ENCODE data around the gene PITX2.

PITX2 gene

DNA sequence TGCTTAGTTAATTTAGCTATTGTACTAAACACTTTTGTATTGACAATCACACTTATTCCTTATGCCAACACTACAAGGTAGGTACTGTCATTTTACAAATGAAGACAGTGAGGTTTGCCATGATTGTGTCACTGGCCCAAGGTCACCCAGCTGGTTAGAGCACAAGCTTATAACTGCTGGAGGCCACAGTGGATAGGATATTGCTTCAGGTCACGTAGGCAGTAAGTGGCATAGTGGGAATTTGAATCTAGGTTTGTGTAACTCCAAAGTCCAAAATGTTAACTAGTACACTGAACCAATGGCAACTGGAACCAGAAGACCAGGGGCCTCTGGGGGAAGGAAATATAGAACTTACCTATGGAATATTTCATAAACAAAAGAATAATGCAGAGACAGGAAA, 21.1 kb upstream of the PITX2 start:
- no peak overlapping the region for H3K9ac ChIP-seq (ENCODE audit: low read length)
- H3K4me3 ChIP-seq (ENCODE audit: low read length), result no peak overlapping the region
- peaks cover 10% of the 10 kb centered on the region for H3K27me3 ChIP-seq (ENCODE audit: control insufficient read depth, insufficient read depth, low read length)
- H3K4me1 ChIP-seq (ENCODE audit: control insufficient read depth, insufficient read depth, low read length), result no peaks in the 10 kb centered on the region
- H3K27ac ChIP-seq (ENCODE audit: low read depth, low read length), result no peak overlapping the region
- H3K36me3 ChIP-seq (ENCODE audit: control insufficient read depth, insufficient read depth, low read length), result no peaks in the 10 kb centered on the region

GRCh38 chr4:110643096-110643495, 20.2 kb upstream of the PITX2 start:
- no peak overlapping the region for H3K9ac ChIP-seq (ENCODE audit: low read length)
- no peaks in the 10 kb centered on the region for H3K4me1 ChIP-seq (ENCODE audit: control insufficient read depth, insufficient read depth, low read length)
- no peak overlapping the region for H3K4me3 ChIP-seq (ENCODE audit: low read length)
- H3K27me3 ChIP-seq (ENCODE audit: control insufficient read depth, insufficient read depth, low read length), result peaks cover 17% of the 10 kb centered on the region
- H3K27ac ChIP-seq (ENCODE audit: low read depth, low read length), result no peak overlapping the region
- no peaks in the 10 kb centered on the region for H3K36me3 ChIP-seq (ENCODE audit: control insufficient read depth, insufficient read depth, low read length)

DNA sequence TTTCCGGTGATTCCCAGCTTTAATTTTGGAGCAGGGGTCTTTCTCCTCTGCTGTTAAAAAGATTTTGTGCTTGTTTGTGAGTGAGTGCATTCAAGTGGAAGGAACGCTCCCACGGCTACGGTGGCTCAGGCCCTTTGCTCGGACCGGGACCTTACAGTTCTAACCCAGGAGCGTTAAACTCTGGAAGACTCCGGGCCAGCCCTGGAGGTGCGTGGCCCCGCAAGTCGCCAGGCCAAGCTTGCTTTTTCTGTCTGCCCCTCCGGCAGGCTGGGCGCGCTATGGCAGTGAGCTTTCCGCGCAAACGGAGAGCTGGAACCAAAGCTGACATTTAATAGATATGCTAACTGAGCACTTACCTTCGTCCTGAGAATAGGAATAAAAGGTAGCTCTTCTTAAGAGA, 18.3 kb upstream of the PITX2 start:
- H3K27me3 ChIP-seq (ENCODE audit: control insufficient read depth, insufficient read depth, low read length), result peaks cover 34% of the 10 kb centered on the region
- H3K9ac ChIP-seq (ENCODE audit: low read length), result no peak overlapping the region
- H3K36me3 ChIP-seq (ENCODE audit: control insufficient read depth, insufficient read depth, low read length), result no peaks in the 10 kb centered on the region
- no peaks in the 10 kb centered on the region for H3K4me1 ChIP-seq (ENCODE audit: control insufficient read depth, insufficient read depth, low read length)
- no peak overlapping the region for H3K27ac ChIP-seq (ENCODE audit: low read depth, low read length)
- H3K4me3 ChIP-seq (ENCODE audit: low read length), result no peak overlapping the region

GRCh38 chr4:110640576-110640975, 17.7 kb upstream of the PITX2 start:
- Histone ChIP-seq H3K9ac (ENCODE audit: low read length) (no peak overlapping the region), H3K4me3 (ENCODE audit: low read length) (no peak overlapping the region), H3K27me3 (ENCODE audit: control insufficient read depth, insufficient read depth, low read length) (peaks cover 34% of the 10 kb centered on the region), H3K27ac (ENCODE audit: low read depth, low read length) (no peak overlapping the region), H3K4me1 (ENCODE audit: control insufficient read depth, insufficient read depth, low read length) (no peaks in the 10 kb centered on the region), H3K36me3 (ENCODE audit: control insufficient read depth, insufficient read depth, low read length) (no peaks in the 10 kb centered on the region)

- Histone ChIP-seq H3K4me3 (ENCODE audit: low read length) (no peak overlapping the region), H3K27ac (ENCODE audit: low read depth, low read length) (no peak overlapping the region), H3K36me3 (ENCODE audit: control insufficient read depth, insufficient read depth, low read length) (no peaks in the 10 kb centered on the region), H3K27me3 (ENCODE audit: control insufficient read depth, insufficient read depth, low read length) (peaks cover 39% of the 10 kb centered on the region), H3K4me1 (ENCODE audit: control insufficient read depth, insufficient read depth, low read length) (no peaks in the 10 kb centered on the region), H3K9ac (ENCODE audit: low read length) (no peak overlapping the region)
Observed at GRCh38 chr4:110639207-110640090, 16.6 kb upstream of the PITX2 start.

- no peak overlapping the region for H3K27ac ChIP-seq (ENCODE audit: low read depth, low read length)
- peaks cover 49% of the 10 kb centered on the region for H3K27me3 ChIP-seq (ENCODE audit: control insufficient read depth, insufficient read depth, low read length)
- no peak overlapping the region for H3K9ac ChIP-seq (ENCODE audit: low read length)
- H3K36me3 ChIP-seq (ENCODE audit: control insufficient read depth, insufficient read depth, low read length), result no peaks in the 10 kb centered on the region
- H3K4me3 ChIP-seq (ENCODE audit: low read length), result no peak overlapping the region
- H3K4me1 ChIP-seq (ENCODE audit: control insufficient read depth, insufficient read depth, low read length), result no peaks in the 10 kb centered on the region
Observed at GRCh38 chr4:110638089-110638746, 15.3 kb upstream of the PITX2 start.

GRCh38 chr4:110637408-110638088, 14.7 kb upstream of the PITX2 start:
- Histone ChIP-seq H3K27ac (ENCODE audit: low read depth, low read length) (no peak overlapping the region), H3K27me3 (ENCODE audit: control insufficient read depth, insufficient read depth, low read length) (peaks cover 54% of the 10 kb centered on the region)

GRCh38 chr4:110636680-110637407, 14.0 kb upstream of the PITX2 start:
- Histone ChIP-seq H3K4me3 (ENCODE audit: low read length) (peak overlapping the region; percentile 62), H3K36me3 (ENCODE audit: control insufficient read depth, insufficient read depth, low read length) (no peaks in the 10 kb centered on the region), H3K4me1 (ENCODE audit: control insufficient read depth, insufficient read depth, low read length) (no peaks in the 10 kb centered on the region), H3K9ac (ENCODE audit: low read length) (no peak overlapping the region), H3K27ac (ENCODE audit: low read depth, low read length) (no peak overlapping the region), H3K27me3 (ENCODE audit: control insufficient read depth, insufficient read depth, low read length) (peaks cover 61% of the 10 kb centered on the region)

More at GRCh38 chr4:110637408-110638088, 14.7 kb upstream of the PITX2 start:
- H3K4me3 ChIP-seq (ENCODE audit: low read length), result peak overlapping the region; percentile 62
- H3K9ac ChIP-seq (ENCODE audit: low read length), result no peak overlapping the region
- H3K4me1 ChIP-seq (ENCODE audit: control insufficient read depth, insufficient read depth, low read length), result no peaks in the 10 kb centered on the region
- no peaks in the 10 kb centered on the region for H3K36me3 ChIP-seq (ENCODE audit: control insufficient read depth, insufficient read depth, low read length)

GRCh38 chr4:110636171-110636679, 13.3 kb upstream of the PITX2 start:
- H3K36me3 ChIP-seq (ENCODE audit: control insufficient read depth, insufficient read depth, low read length), result no peaks in the 10 kb centered on the region
- no peak overlapping the region for H3K4me3 ChIP-seq (ENCODE audit: low read length)
- H3K27me3 ChIP-seq (ENCODE audit: control insufficient read depth, insufficient read depth, low read length), result peaks cover 62% of the 10 kb centered on the region
- no peak overlapping the region for H3K9ac ChIP-seq (ENCODE audit: low read length)
- H3K4me1 ChIP-seq (ENCODE audit: control insufficient read depth, insufficient read depth, low read length), result peaks cover 2% of the 10 kb centered on the region
- H3K27ac ChIP-seq (ENCODE audit: low read depth, low read length), result no peak overlapping the region

DNA sequence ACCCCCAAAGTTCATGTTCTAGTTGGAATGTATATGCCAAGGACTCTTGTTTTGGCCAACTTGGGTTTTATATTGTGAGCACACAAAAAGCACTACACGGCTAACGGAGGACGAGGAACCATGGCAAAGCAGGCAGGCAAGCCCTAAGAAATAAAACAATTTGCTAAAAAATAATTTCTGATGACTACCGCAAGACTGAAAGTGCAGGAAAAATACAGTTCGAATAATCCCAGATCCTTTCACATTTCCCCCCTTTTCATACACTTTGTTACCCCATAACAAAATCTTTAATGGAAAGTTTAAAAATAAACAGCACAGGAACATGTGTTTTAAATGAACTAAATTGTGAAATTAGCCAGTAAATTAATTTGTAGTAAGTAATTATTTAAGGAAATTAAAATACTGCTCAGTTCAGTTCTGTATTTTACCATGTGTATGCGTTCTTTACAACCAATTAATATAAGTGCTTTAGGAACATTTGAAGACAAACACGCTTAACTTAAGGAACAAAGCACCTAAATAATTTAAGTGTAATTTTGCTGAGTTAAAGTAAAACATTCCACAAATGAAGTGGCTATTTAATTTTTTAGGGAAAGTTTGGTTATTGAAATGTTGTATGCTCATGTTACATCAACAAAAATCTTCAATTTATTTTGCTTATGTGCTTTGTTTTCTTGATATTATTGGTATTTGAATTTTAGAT, 12.4 kb upstream of the PITX2 start:
- H3K9ac ChIP-seq (ENCODE audit: low read length), result no peak overlapping the region
- H3K27ac ChIP-seq (ENCODE audit: low read depth, low read length), result no peak overlapping the region
- no peak overlapping the region for H3K4me3 ChIP-seq (ENCODE audit: low read length)
- peaks cover 67% of the 10 kb centered on the region for H3K27me3 ChIP-seq (ENCODE audit: control insufficient read depth, insufficient read depth, low read length)
- H3K36me3 ChIP-seq (ENCODE audit: control insufficient read depth, insufficient read depth, low read length), result no peaks in the 10 kb centered on the region
- peaks cover 2% of the 10 kb centered on the region for H3K4me1 ChIP-seq (ENCODE audit: control insufficient read depth, insufficient read depth, low read length)

GRCh38 chr4:110634350-110635162, 11.7 kb upstream of the PITX2 start:
- Histone ChIP-seq H3K4me1 (ENCODE audit: control insufficient read depth, insufficient read depth, low read length) (peaks cover 2% of the 10 kb centered on the region), H3K27ac (ENCODE audit: low read depth, low read length) (no peak overlapping the region), H3K36me3 (ENCODE audit: control insufficient read depth, insufficient read depth, low read length) (no peaks in the 10 kb centered on the region), H3K27me3 (ENCODE audit: control insufficient read depth, insufficient read depth, low read length) (peaks cover 71% of the 10 kb centered on the region), H3K4me3 (ENCODE audit: low read length) (no peak overlapping the region), H3K9ac (ENCODE audit: low read length) (no peak overlapping the region)

Data from rectal smooth muscle tissue (tissue), 1 donor.